GM13976 (cell line): Measurements from ENCODE around the gene SH2D4B.

ENCODE experiments used
- DNase-seq: peaks from one replicate; pipeline ENCODE4 v3.0.0; 2012; ENCODE audit warnings: low spot score
- in situ Hi-C: fragments of 300-500 bp; cut with MboI; formaldehyde crosslinking; loops from one replicate; pipeline ENCODE4 v1.12.0; 2022; ENCODE audit warnings: low sequenced_read_pairs, mixed read lengths, inconsistent platforms; ENCODE audit not compliant: unreplicated experiment
- TF ChIP-seq, protein P1 (sequence below): IDR thresholded peaks from 2 replicates; pipeline ENCODE4 v1.5.1; 2012; ENCODE audit warnings: borderline replicate concordance, mild to moderate bottlenecking; ENCODE audit not compliant: insufficient read depth; ENCODE audit errors: extremely low read depth, missing control alignments, control extremely low read depth

Gene SH2D4B

DNA sequence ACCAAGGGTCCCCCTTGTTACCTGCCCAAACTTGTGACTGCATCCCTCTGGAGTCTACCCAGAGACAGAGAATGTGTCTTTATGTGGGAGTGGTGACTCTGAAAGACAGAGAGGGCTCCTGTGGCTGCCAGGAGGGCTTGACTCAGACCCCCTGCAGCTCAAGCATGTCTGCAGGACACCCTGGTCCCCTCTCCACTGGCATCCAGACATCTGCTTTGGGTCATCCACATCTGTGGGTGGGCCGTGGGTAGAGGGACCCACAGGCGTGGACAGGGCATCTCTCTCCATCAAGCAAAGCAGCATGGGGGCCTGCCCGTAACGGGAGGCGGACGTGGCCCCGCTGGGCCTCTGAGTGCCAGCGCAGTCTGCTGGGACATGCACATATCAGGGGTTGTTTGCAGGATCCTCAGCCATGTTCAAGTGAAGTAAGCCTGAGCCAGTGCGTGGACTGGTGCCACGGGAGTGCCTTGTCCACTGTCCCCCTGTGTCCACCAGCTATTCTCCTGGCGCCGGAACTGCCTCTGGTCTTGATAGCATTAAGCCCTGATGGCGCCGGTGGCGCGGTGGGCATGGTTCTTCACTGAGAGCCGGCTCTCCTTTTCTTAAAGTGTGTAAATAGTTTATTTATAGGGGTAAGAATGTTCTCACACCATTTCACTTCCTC lies 19.4 kb upstream of the SH2D4B start:
- TF ChIP-seq, protein P1, sequence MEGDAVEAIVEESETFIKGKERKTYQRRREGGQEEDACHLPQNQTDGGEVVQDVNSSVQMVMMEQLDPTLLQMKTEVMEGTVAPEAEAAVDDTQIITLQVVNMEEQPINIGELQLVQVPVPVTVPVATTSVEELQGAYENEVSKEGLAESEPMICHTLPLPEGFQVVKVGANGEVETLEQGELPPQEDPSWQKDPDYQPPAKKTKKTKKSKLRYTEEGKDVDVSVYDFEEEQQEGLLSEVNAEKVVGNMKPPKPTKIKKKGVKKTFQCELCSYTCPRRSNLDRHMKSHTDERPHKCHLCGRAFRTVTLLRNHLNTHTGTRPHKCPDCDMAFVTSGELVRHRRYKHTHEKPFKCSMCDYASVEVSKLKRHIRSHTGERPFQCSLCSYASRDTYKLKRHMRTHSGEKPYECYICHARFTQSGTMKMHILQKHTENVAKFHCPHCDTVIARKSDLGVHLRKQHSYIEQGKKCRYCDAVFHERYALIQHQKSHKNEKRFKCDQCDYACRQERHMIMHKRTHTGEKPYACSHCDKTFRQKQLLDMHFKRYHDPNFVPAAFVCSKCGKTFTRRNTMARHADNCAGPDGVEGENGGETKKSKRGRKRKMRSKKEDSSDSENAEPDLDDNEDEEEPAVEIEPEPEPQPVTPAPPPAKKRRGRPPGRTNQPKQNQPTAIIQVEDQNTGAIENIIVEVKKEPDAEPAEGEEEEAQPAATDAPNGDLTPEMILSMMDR = no peak
- peak; percentile 63 for DNase-seq
- in situ Hi-C loops = no loop called here

DNA sequence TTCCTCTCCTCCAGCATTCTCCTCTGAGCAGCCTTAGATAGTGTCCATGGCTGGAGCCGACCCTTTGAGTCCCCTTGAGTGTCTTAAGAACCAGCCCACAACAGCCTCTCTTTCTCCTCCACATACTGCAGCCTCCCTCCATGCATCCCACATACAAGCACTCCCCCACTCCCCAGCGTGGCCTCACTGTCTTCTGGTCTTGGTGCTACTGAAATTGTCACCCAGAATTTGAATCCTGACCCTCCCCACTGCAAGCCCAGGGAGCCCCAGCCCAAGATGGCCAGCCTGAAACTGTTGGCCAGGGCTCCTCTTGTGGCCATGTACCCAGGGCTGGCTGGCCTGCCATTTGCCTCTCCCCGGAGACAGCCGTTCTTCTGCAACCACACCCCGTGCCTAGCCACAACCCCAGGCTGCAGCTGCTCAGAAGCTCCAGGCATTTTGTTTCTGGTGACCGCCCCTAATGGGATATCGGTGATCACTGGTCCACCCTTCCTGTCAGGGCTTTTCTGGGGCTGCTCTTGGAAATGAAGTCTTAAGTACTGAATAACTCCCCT lies 18.8 kb upstream of the SH2D4B start:
- no peak for DNase-seq
- TF ChIP-seq, protein P1 = no peak
- in situ Hi-C loops = no loop called here

GRCh38 chr10:80519936-80520650 lies 17.6 kb upstream of the SH2D4B start:
- DNase-seq = no peak
- TF ChIP-seq, protein P1 = no peak
- in situ Hi-C loops = no loop called here

DNA sequence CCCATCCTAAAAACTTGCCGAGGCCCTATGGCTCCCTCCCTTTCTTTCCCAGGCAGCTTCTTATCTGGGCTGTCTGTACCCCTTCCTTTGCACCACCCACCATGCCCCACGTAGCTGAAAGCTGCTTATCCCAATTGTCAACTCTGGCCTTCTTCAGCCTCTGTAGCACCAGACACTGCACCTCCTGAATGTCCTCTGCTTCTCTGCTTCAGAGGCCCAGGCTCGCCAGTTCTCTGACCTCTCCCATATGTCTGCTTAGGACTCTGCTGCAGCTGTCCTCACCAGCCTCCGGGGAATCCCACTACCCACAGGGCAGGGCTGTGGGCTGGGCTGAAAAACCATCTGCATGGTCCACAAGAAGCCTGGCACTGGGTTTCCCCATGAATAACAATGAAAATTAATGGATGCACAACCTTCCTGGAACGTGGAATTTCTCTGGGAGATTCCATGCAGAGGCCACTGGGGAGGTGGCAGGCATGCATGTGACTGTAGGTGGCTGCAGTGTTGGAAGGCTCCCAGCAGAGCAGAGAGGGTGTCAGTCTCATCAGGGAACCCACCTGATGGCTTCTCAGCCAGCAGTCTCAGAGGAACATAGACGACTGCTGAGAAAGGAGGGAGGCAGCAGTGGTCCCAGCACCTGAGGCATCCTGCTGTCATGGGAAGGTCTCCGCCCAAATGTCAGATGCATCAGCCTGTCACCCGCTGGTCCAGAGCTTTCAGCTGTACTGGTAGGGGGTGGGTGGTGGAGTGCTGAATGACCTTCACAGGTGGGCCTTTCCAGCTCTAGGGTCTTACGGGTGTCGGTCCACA lies 16.8 kb upstream of the SH2D4B start:
- in situ Hi-C loops = no loop called here

GRCh38 chr10:80522756-80523363 lies 14.8 kb upstream of the SH2D4B start:
- no peak for DNase-seq
- in situ Hi-C loops = no loop called here
- TF ChIP-seq, protein P1 = no peak

More for the DNA sequence above, 16.8 kb upstream of the SH2D4B start:
- TF ChIP-seq, protein P1 = no peak
- no peak for DNase-seq

DNA sequence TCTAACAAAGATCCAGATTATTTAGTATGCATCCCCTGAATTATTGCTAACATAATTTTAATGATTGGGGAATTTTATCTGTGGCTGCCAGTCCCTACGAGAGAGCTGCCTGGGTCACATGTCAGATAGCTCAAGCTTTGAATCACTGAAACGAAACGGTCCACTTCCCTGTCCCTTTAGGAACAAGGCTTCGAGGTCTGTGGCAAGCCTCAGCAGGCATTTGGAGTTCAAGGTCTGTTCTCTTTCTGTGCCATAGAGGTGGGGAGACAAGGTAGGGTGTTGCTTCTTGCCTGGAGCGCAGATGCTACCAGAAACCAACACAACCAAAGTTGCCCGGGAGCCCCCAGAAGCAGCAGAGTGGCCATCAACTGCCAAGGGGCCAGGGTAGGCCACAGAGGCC lies 13.9 kb upstream of the SH2D4B start:
- in situ Hi-C loops = no loop called here
- no peak for DNase-seq
- TF ChIP-seq, protein P1 = no peak
